Peyer's patch (tissue), 4 donors: ENCODE measurements around the gene MYH3. TPM values are rescaled to one million over a fixed set of nuclear protein-coding genes. Genes with fewer than 3 reads are reported as not detected.

ENCODE experiments used
- DNase-seq, 3 donors: peaks; one replicate each; pipeline ENCODE4 v3.0.0-alpha.2; 2017 to 2019
- H3K27ac ChIP-seq, 4 donors: fragments of 200-600 bp; sonication (generic); one replicate each; pipeline ENCODE4 v1.5.1; 2016 to 2019
- H3K27me3 ChIP-seq, 2 donors: fragments of 200-600 bp; sonication (generic); one replicate each; pipeline ENCODE4 v1.5.1; 2019
- H3K36me3 ChIP-seq, 3 donors: fragments of 200-600 bp; sonication (generic); one replicate each; pipeline ENCODE4 v1.5.1; 2016 to 2019
- H3K4me1 ChIP-seq, 4 donors: fragments of 200-600 bp; sonication (generic); one replicate each; pipeline ENCODE4 v1.5.1; 2016 to 2019
- H3K4me3 ChIP-seq, 4 donors: fragments of 200-600 bp; sonication (generic); 1 replicate in 3 of 4; 2 replicates in 1 of 4; pipeline ENCODE4 v1.5.1; 2016 to 2019; ENCODE audit warnings: mild to moderate bottlenecking in 1 of 4
- H3K9me3 ChIP-seq, 4 donors: fragments of 200-600 bp; sonication (generic); one replicate each; pipeline ENCODE4 v1.5.1; 2016 to 2019; ENCODE audit warnings: mild to moderate bottlenecking in 1 of 4
- CTCF ChIP-seq, 6 experiments: fragments of 450-650 bp in 4 of 6; fragments of 200-600 bp in 2 of 6; sonication (generic) in 1 of 6; IDR thresholded peaks; one replicate each; pipeline ENCODE4 v1.5.1; 2017 to 2019; ENCODE audit warnings: antibody characterized with exemption in 6 of 6, mild to moderate bottlenecking in 3 of 6, moderate library complexity in 1 of 6
- POLR2A ChIP-seq, 2 donors: fragments of 450-650 bp; IDR thresholded peaks; one replicate each; pipeline ENCODE4 v1.5.1; 2017; ENCODE audit warnings: antibody characterized with exemption in 2 of 2, mild to moderate bottlenecking in 2 of 2, moderate library complexity in 2 of 2
- total RNA-seq, 4 donors: library from RNA; depleted of rRNA; stranded (reverse); fragments of >200 nt; gene quantifications; one replicate each; pipeline ENCODE4 v1.1.0, GENCODE V29; 2016

The MYH3 gene
- total RNA-seq, 4 donors from 2014 or later = 3.7 to 32.2 (median 8.4) TPM

GRCh38 chr17:10612957-10613744, 44.0 kb downstream of the MYH3 start:
- no peak for TF ChIP-seq POLR2A (IDR thresholded peaks at IDR 0.05)
- no peaks in the 10 kb centered on the region for H3K27me3 ChIP-seq
- H3K4me1 ChIP-seq = no peaks in the 10 kb centered on the region
- H3K36me3 ChIP-seq = no peaks in the 10 kb centered on the region
- H3K9me3 ChIP-seq = no peaks in the 10 kb centered on the region
- no peak overlapping the region for H3K27ac ChIP-seq
- DNase-seq = no peak
- H3K4me3 ChIP-seq = no peak overlapping the region

- no peak overlapping the region for H3K27ac ChIP-seq
- no peaks in the 10 kb centered on the region for H3K36me3 ChIP-seq
- TF ChIP-seq POLR2A (IDR thresholded peaks at IDR 0.05) = no peak
- no peak for TF ChIP-seq CTCF (IDR thresholded peaks at IDR 0.05)
- H3K27me3 ChIP-seq = no peaks in the 10 kb centered on the region
- no peak for DNase-seq
- no peak overlapping the region for H3K4me3 ChIP-seq
- H3K4me1 ChIP-seq = no peaks in the 10 kb centered on the region
- H3K9me3 ChIP-seq = no peaks in the 10 kb centered on the region
Measured at GRCh38 chr17:10610884-10611283, 46.2 kb downstream of the MYH3 start.

- Histone ChIP-seq H3K27me3 (no peaks in the 10 kb centered on the region), H3K27ac (no peak overlapping the region), H3K36me3 (no peaks in the 10 kb centered on the region), H3K9me3 (no peaks in the 10 kb centered on the region), H3K4me3 (no peak overlapping the region), H3K4me1 (no peaks in the 10 kb centered on the region)
- no peak for TF ChIP-seq CTCF (IDR thresholded peaks at IDR 0.05)
- TF ChIP-seq POLR2A (IDR thresholded peaks at IDR 0.05) = no peak
- no peak for DNase-seq
Measured at GRCh38 chr17:10608244-10608643, 48.9 kb downstream of the MYH3 start.

- H3K4me1 ChIP-seq = no peaks in the 10 kb centered on the region
- no peaks in the 10 kb centered on the region for H3K9me3 ChIP-seq
- no peaks in the 10 kb centered on the region for H3K27me3 ChIP-seq
- no peak for TF ChIP-seq POLR2A (IDR thresholded peaks at IDR 0.05)
- TF ChIP-seq CTCF (IDR thresholded peaks at IDR 0.05) = no peak
- no peak for DNase-seq
- no peak overlapping the region for H3K27ac ChIP-seq
- H3K4me3 ChIP-seq = no peak overlapping the region
- no peaks in the 10 kb centered on the region for H3K36me3 ChIP-seq
Measured at GRCh38 chr17:10606110-10606509, 51.0 kb downstream of the MYH3 start.

- no peaks in the 10 kb centered on the region for H3K4me1 ChIP-seq
- no peak overlapping the region for H3K4me3 ChIP-seq
- no peaks in the 10 kb centered on the region for H3K27me3 ChIP-seq
- TF ChIP-seq POLR2A (IDR thresholded peaks at IDR 0.05) = no peak
- TF ChIP-seq CTCF (IDR thresholded peaks at IDR 0.05) = no peak
- no peaks in the 10 kb centered on the region for H3K9me3 ChIP-seq
- no peaks in the 10 kb centered on the region for H3K36me3 ChIP-seq
- no peak overlapping the region for H3K27ac ChIP-seq
- DNase-seq = no peak
Measured at GRCh38 chr17:10605221-10605783, 51.8 kb downstream of the MYH3 start.

GRCh38 chr17:10604521-10604920, 52.6 kb downstream of the MYH3 start:
- H3K4me3 ChIP-seq = no peak overlapping the region
- no peaks in the 10 kb centered on the region for H3K36me3 ChIP-seq
- no peak overlapping the region for H3K27ac ChIP-seq
- H3K4me1 ChIP-seq = no peaks in the 10 kb centered on the region
- H3K27me3 ChIP-seq = no peaks in the 10 kb centered on the region
- no peak for TF ChIP-seq CTCF (IDR thresholded peaks at IDR 0.05)
- TF ChIP-seq POLR2A (IDR thresholded peaks at IDR 0.05) = no peak
- DNase-seq = no peak
- H3K9me3 ChIP-seq = no peaks in the 10 kb centered on the region
